OCI-LY7 (cell line): Measurements from ENCODE around the gene GNAT2. TPM values are rescaled to one million over a fixed set of nuclear protein-coding genes. Genes with fewer than 3 reads are reported as not detected.

ENCODE experiments used
- BruUV-seq: library from RNA; stranded (reverse); fragments of 400-500 nt; replicated peaks from 2 replicates; lab custom pipeline; 2021; lab: Mats Ljungman, UMichigan
- CTCF ChIA-PET: fragments of 300-600 bp; sonication (Branson Sonifier 250); formaldehyde crosslinking; loops from one replicate; lab custom pipeline; 2022; ENCODE audit warnings: antibody characterized with exemption; ENCODE audit not compliant: unreplicated experiment; lab: Charles Lee
- POLR2A ChIA-PET: fragments of 300-600 bp; sonication (Branson Sonifier 250); formaldehyde crosslinking; loops from one replicate; lab custom pipeline; 2022; ENCODE audit warnings: antibody characterized with exemption; lab: Charles Lee
- DNase-seq: peaks from one replicate; pipeline ENCODE4 v3.0.0-alpha.2; 2015; ENCODE audit warnings: low spot score
- H2AFZ ChIP-seq: fragments of 200-600 bp; sonication (generic), shearing (Covaris generic); 2 replicates; pipeline ENCODE4 v1.6.1; 2014; ENCODE audit warnings: mild to moderate bottlenecking, antibody characterized with exemption, low read length, moderate library complexity
- H3K27ac ChIP-seq: fragments of 200-600 bp; sonication (generic); 2 replicates; pipeline ENCODE4 v1.5.1; 2014; ENCODE audit warnings: mixed run types, low read depth, mild to moderate bottlenecking, moderate library complexity, low read length, inconsistent platforms; ENCODE audit not compliant: poor library complexity, severe bottlenecking
- H3K36me3 ChIP-seq: fragments of 200-600 bp; sonication (generic); 2 replicates; pipeline ENCODE4 v1.6.1; 2014; ENCODE audit warnings: mild to moderate bottlenecking, antibody characterized with exemption, low read length, moderate library complexity, mixed read lengths; ENCODE audit not compliant: insufficient read depth
- H3K4me1 ChIP-seq: fragments of 200-600 bp; sonication (generic); 2 replicates; pipeline ENCODE4 v1.5.1; 2014; ENCODE audit warnings: mild to moderate bottlenecking, low read length; ENCODE audit not compliant: insufficient read depth, poor library complexity, severe bottlenecking
- H3K4me2 ChIP-seq: fragments of 200-600 bp; sonication (generic); 2 replicates; pipeline ENCODE4 v1.6.1; 2014; ENCODE audit warnings: mild to moderate bottlenecking, low read length
- H3K4me3 ChIP-seq: fragments of 200-600 bp; sonication (generic); 2 replicates; pipeline ENCODE4 v1.5.1; 2014; ENCODE audit warnings: mild to moderate bottlenecking, low read depth, low read length; ENCODE audit not compliant: poor library complexity, severe bottlenecking
- H3K79me2 ChIP-seq: fragments of 200-600 bp; sonication (generic); 2 replicates; pipeline ENCODE4 v1.6.1; 2016; ENCODE audit warnings: low read depth, mild to moderate bottlenecking, low read length, moderate library complexity, mixed read lengths; ENCODE audit not compliant: insufficient read depth
- H3K9me2 ChIP-seq: fragments of 200-600 bp; sonication (generic); 2 replicates; pipeline ENCODE4 v1.6.1; 2016; ENCODE audit warnings: mild to moderate bottlenecking, low read length, mixed read lengths; ENCODE audit not compliant: insufficient read depth
- H3K9me3 ChIP-seq: fragments of 200-600 bp; sonication (generic); 2 replicates; pipeline ENCODE4 v1.6.1; 2014; ENCODE audit warnings: mild to moderate bottlenecking, mixed run types, low read length, mixed read lengths
- H4K20me1 ChIP-seq: fragments of 200-600 bp; sonication (generic); 2 replicates; pipeline ENCODE4 v1.6.1; 2014; ENCODE audit warnings: mild to moderate bottlenecking, antibody characterized with exemption, low read length, moderate library complexity, mixed read lengths; ENCODE audit not compliant: insufficient read depth
- CTCF ChIP-seq: fragments of 200-600 bp; sonication (generic); conservative IDR thresholded peaks from 2 replicates; pipeline ENCODE4 v1.5.1; 2014; ENCODE audit warnings: mild to moderate bottlenecking, antibody characterized with exemption, low read length, moderate library complexity, mixed read lengths
- EZH2phosphoT487 ChIP-seq: fragments of 200-600 bp; sonication (generic); IDR thresholded peaks from 2 replicates; pipeline ENCODE4 v1.6.1; 2018; ENCODE audit warnings: low read depth, borderline replicate concordance, mild to moderate bottlenecking, mixed run types, antibody characterized with exemption, low read length, moderate library complexity, mixed read lengths
- intact Hi-C: fragments of 100-400 bp; cut with micrococcal nuclease; formaldehyde crosslinking; loops from one replicate; pipeline ENCODE4 v1.10.0; 2022; ENCODE audit not compliant: unreplicated experiment
- total RNA-seq, 2 experiments: library from RNA; depleted of rRNA in 1 of 2; stranded (reverse); fragments of >200 nt in 1 of 2; shearing (Covaris generic) in 1 of 2; gene quantifications; 2 replicates each; pipeline ENCODE4 v1.2.3, GENCODE V29; 2014 to 2022

The GNAT2 gene
- total RNA-seq, 2 experiments from 2014 or later = 1.3 TPM; not detected in 1

GRCh38 chr1:109567877-109568672 lies 51.3 kb downstream of the GNAT2 start:
- H3K79me2 ChIP-seq = peaks cover 58% of the 10 kb centered on the region; the same call in 1 of the 2 replicates
- 0 out of 2 replicates have a peak overlapping the region, but pooled peaks have one; percentile 4 for H3K4me2 ChIP-seq
- CTCF ChIA-PET = no interaction called here
- TF ChIP-seq EZH2phosphoT487 (no peak), CTCF (no peak)
- H3K9me2 ChIP-seq = no peaks in the 10 kb centered on the region
- H4K20me1 ChIP-seq = peaks cover 15% of the 10 kb centered on the region; the same call in 1 of the 2 replicates
- POLR2A ChIA-PET = interaction anchor here (0.6 to 0.7 kb wide), 2 partner anchors 203 to 530 kb away, joined by 3 read pairs; no protein-coding TSS in a partner anchor
- no peak overlapping the region for H2AFZ ChIP-seq
- no peak overlapping the region for H3K4me3 ChIP-seq
- no peaks in the 10 kb centered on the region for H3K36me3 ChIP-seq
- no peak for DNase-seq
- peaks cover 10% of the 10 kb centered on the region for H3K4me1 ChIP-seq
- intact Hi-C loops = no loop called here
- BruUV-seq = no TSS peak
- no peak overlapping the region for H3K27ac ChIP-seq
- H3K9me3 ChIP-seq = no peaks in the 10 kb centered on the region

GRCh38 chr1:109566982-109567381 lies 52.4 kb downstream of the GNAT2 start:
- Histone ChIP-seq H3K9me3 (no peaks in the 10 kb centered on the region), H3K79me2 (peaks cover 68% of the 10 kb centered on the region; the same call in 1 of the 2 replicates), H3K4me1 (peaks cover 10% of the 10 kb centered on the region), H3K4me2 (no peak overlapping the region), H3K9me2 (no peaks in the 10 kb centered on the region), H3K27ac (no peak overlapping the region), H4K20me1 (peaks cover 16% of the 10 kb centered on the region; the same call in 1 of the 2 replicates), H2AFZ (no peak overlapping the region), H3K36me3 (no peaks in the 10 kb centered on the region), H3K4me3 (no peak overlapping the region)
- ChIA-PET CTCF (no interaction called here), POLR2A (no interaction called here)
- no TSS peak for BruUV-seq
- no peak for DNase-seq
- no peak for TF ChIP-seq EZH2phosphoT487
- TF ChIP-seq CTCF = no peak
- intact Hi-C loops = no loop called here

- Histone ChIP-seq H3K4me2 (no peak overlapping the region), H3K4me1 (peaks cover 10% of the 10 kb centered on the region), H3K9me2 (no peaks in the 10 kb centered on the region), H4K20me1 (peaks cover 24% of the 10 kb centered on the region; the same call in 1 of the 2 replicates), H3K79me2 (peaks cover 77% of the 10 kb centered on the region; the same call in 1 of the 2 replicates), H3K27ac (no peak overlapping the region), H3K4me3 (no peak overlapping the region), H3K36me3 (no peaks in the 10 kb centered on the region), H3K9me3 (no peaks in the 10 kb centered on the region), H2AFZ (no peak overlapping the region)
- CTCF ChIA-PET = no interaction called here
- intact Hi-C loops = no loop called here
- POLR2A ChIA-PET = no interaction called here
- BruUV-seq = no TSS peak
- TF ChIP-seq CTCF (no peak), EZH2phosphoT487 (no peak)
- DNase-seq = no peak
Measured at GRCh38 chr1:109565241-109565640, 54.2 kb downstream of the GNAT2 start.
